WTC11 (cell line): Measurements from ENCODE around the gene ABCC11. TPM values are rescaled to one million over a fixed set of nuclear protein-coding genes. Genes with fewer than 3 reads are reported as not detected.

Source experiments
- ATAC-seq: fragments of 200-7000 bp; cut with Tn5 transposase; 2 replicates; pipeline ENCODE4 v1.10.0; 2021; ENCODE audit warnings: mild to moderate bottlenecking, moderate library complexity
- CTCF ChIA-PET: fragments of 300-600 bp; sonication (Branson Sonifier 250); formaldehyde crosslinking; loops from one replicate; lab custom pipeline; 2021; ENCODE audit warnings: antibody characterized with exemption; lab: Charles Lee
- POLR2A ChIA-PET: fragments of 350-600 bp; sonication (Branson Sonifier 250); formaldehyde crosslinking; loops from one replicate; lab custom pipeline; 2021; ENCODE audit warnings: antibody characterized with exemption; lab: Charles Lee
- DNase-seq: peaks from one replicate; pipeline ENCODE4 v3.0.0; 2021; ENCODE audit warnings: low spot score
- H3K27ac Mint-ChIP-seq: 2 replicates; pipeline ENCODE4 v1.8.0; 2021; ENCODE audit warnings: mixed read lengths
- H3K27me3 Mint-ChIP-seq: 2 replicates; pipeline ENCODE4 v1.8.0; 2021; ENCODE audit warnings: low read depth, mild to moderate bottlenecking, moderate library complexity, mixed read lengths
- H3K36me3 Mint-ChIP-seq: 2 replicates; pipeline ENCODE4 v1.8.0; 2021; ENCODE audit warnings: mixed read lengths
- H3K4me1 Mint-ChIP-seq: 2 replicates; pipeline ENCODE4 v1.8.0; 2022; ENCODE audit warnings: mixed read lengths
- H3K4me3 Mint-ChIP-seq: 2 replicates; pipeline ENCODE4 v1.8.0; 2021; ENCODE audit warnings: mild to moderate bottlenecking, moderate library complexity, mixed read lengths
- H3K9me3 Mint-ChIP-seq: 2 replicates; pipeline ENCODE4 v1.8.0; 2021; ENCODE audit warnings: mixed read lengths
- ELF4 ChIP-seq: sonication (generic); formaldehyde crosslinking; IDR thresholded peaks from 2 replicates; pipeline ENCODE4 v1.8.1; 2022; ENCODE audit warnings: low read depth, mild to moderate bottlenecking, moderate library complexity, missing genetic modification reagents
- ERG ChIP-seq: fragments of 250-450 bp; sonication (Bioruptor Pico); IDR thresholded peaks from 2 replicates; pipeline ENCODE4 v1.8.0; 2021; ENCODE audit warnings: mild to moderate bottlenecking
- ETV6 ChIP-seq: sonication (generic); formaldehyde crosslinking; IDR thresholded peaks from 2 replicates; pipeline ENCODE4 v1.8.1; 2022; ENCODE audit warnings: mild to moderate bottlenecking, missing genetic modification reagents
- GRHL2 ChIP-seq: fragments of 250-450 bp; sonication (Bioruptor Pico); IDR thresholded peaks from 2 replicates; pipeline ENCODE4 v1.8.0; 2022; ENCODE audit warnings: mild to moderate bottlenecking, moderate library complexity; ENCODE audit not compliant: insufficient replicate concordance, severe bottlenecking
- GTF2I ChIP-seq: fragments of 250-450 bp; sonication (Bioruptor Pico); conservative IDR thresholded peaks from 2 replicates; pipeline ENCODE4 v1.4.0; 2021; ENCODE audit warnings: mild to moderate bottlenecking
- IRF1 ChIP-seq: sonication (generic); formaldehyde crosslinking; IDR thresholded peaks from 2 replicates; pipeline ENCODE4 v1.8.0; 2023; ENCODE audit warnings: missing genetic modification reagents
- IRF2 ChIP-seq: sonication (generic); formaldehyde crosslinking; IDR thresholded peaks from 2 replicates; pipeline ENCODE4 v1.8.0; 2022; ENCODE audit warnings: low read depth, missing genetic modification reagents, borderline replicate concordance
- JAZF1 ChIP-seq: fragments of 250-450 bp; sonication (Bioruptor Pico); IDR thresholded peaks from 2 replicates; pipeline ENCODE4 v1.9.0; 2021; ENCODE audit warnings: moderate library complexity, mild to moderate bottlenecking, inconsistent platforms
- JUN ChIP-seq: sonication (generic); formaldehyde crosslinking; IDR thresholded peaks from 2 replicates; pipeline ENCODE4 v1.8.0; 2023; ENCODE audit warnings: mild to moderate bottlenecking, missing genetic modification reagents
- MXD4 ChIP-seq: fragments of 250-450 bp; sonication (Bioruptor Pico); IDR thresholded peaks from 2 replicates; pipeline ENCODE4 v1.8.0; 2021; ENCODE audit warnings: mild to moderate bottlenecking, moderate library complexity, borderline replicate concordance
- PRDM15 ChIP-seq: sonication (generic); formaldehyde crosslinking; IDR thresholded peaks from 2 replicates; pipeline ENCODE4 v1.8.0; 2022; ENCODE audit warnings: missing genetic modification reagents
- SMAD4 ChIP-seq: sonication (generic); formaldehyde crosslinking; IDR thresholded peaks from 2 replicates; pipeline ENCODE4 v1.8.0; 2022; ENCODE audit warnings: mild to moderate bottlenecking, missing genetic modification reagents
- SP1 ChIP-seq: sonication (generic); formaldehyde crosslinking; conservative IDR thresholded peaks from 2 replicates; pipeline ENCODE4 v1.8.1; 2022; ENCODE audit warnings: missing genetic modification reagents
- USF1 ChIP-seq: sonication (generic); formaldehyde crosslinking; IDR thresholded peaks from 2 replicates; pipeline ENCODE4 v1.8.0; 2022; ENCODE audit warnings: mild to moderate bottlenecking, missing genetic modification reagents
- ZNF121 ChIP-seq: sonication (generic); formaldehyde crosslinking; IDR thresholded peaks from 2 replicates; pipeline ENCODE4 v1.8.0; 2023; ENCODE audit warnings: missing genetic modification reagents
- total RNA-seq: library from RNA; stranded (reverse); gene quantifications from 3 replicates; pipeline ENCODE4 v1.2.3, GENCODE V29; 2021
- TF ChIP-seq, protein P1 (sequence below): sonication (generic); formaldehyde crosslinking; IDR thresholded peaks from 2 replicates; pipeline ENCODE4 v1.8.1; 2023; ENCODE audit warnings: mild to moderate bottlenecking, missing genetic modification reagents
- TF ChIP-seq, protein P2 (sequence below): sonication (generic); formaldehyde crosslinking; IDR thresholded peaks from 2 replicates; pipeline ENCODE4 v1.8.1; 2022; ENCODE audit warnings: mild to moderate bottlenecking, missing genetic modification reagents, moderate library complexity, borderline replicate concordance
- TF ChIP-seq, protein P3 (sequence below): sonication (generic); formaldehyde crosslinking; IDR thresholded peaks from 2 replicates; pipeline ENCODE4 v1.8.0; 2023; ENCODE audit warnings: missing genetic modification reagents, mild to moderate bottlenecking, borderline replicate concordance
- TF ChIP-seq, protein P4 (sequence below): fragments of 250-450 bp; sonication (Bioruptor Pico); IDR thresholded peaks from 2 replicates; pipeline ENCODE4 v1.9.0; 2021; ENCODE audit warnings: mild to moderate bottlenecking
- TF ChIP-seq, protein P5 (sequence below): sonication (generic); formaldehyde crosslinking; IDR thresholded peaks from 2 replicates; pipeline ENCODE4 v1.8.1; 2022; ENCODE audit warnings: missing genetic modification reagents, borderline replicate concordance

ABCC11 gene
- total RNA-seq, 1 experiment from 2014 or later: not detected

DNA sequence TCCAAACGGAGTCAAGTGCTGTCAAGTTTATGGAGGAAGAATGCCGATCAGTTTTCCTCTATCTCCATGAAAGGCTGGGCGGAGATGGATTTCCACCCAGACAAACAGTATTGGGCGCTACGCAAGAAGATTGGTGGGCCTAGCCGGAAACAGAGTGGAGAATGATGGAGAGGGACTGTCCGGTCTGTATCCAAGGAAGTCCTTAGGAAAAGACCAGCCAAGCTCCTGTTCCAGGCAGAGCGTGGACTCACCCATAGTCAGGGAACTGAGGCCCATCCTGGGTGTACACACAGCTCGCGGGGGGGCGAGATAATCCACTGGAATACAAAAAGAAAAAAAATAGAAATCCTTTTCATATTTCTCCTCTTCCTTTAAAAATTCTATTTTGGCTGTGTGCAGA lies 90.0 kb downstream of the ABCC11 start:
- Mint-ChIP-seq H3K4me3 (no peak overlapping the region), H3K4me1 (peaks cover 14% of the 10 kb centered on the region), H3K36me3 (no peaks in the 10 kb centered on the region), H3K27me3 (peaks cover 17% of the 10 kb centered on the region), H3K27ac (no peak overlapping the region), H3K9me3 (no peaks in the 10 kb centered on the region)
- ATAC-seq (no peak), DNase-seq (no peak)
- TF ChIP-seq, protein P1, sequence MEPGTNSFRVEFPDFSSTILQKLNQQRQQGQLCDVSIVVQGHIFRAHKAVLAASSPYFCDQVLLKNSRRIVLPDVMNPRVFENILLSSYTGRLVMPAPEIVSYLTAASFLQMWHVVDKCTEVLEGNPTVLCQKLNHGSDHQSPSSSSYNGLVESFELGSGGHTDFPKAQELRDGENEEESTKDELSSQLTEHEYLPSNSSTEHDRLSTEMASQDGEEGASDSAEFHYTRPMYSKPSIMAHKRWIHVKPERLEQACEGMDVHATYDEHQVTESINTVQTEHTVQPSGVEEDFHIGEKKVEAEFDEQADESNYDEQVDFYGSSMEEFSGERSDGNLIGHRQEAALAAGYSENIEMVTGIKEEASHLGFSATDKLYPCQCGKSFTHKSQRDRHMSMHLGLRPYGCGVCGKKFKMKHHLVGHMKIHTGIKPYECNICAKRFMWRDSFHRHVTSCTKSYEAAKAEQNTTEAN (CRISPR knock-in tag): no peak
- no peak for TF ChIP-seq MXD4 (CRISPR knock-in tag)
- no peak for TF ChIP-seq IRF1 (CRISPR knock-in tag)
- TF ChIP-seq ELF4 (CRISPR knock-in tag): no peak
- no peak for TF ChIP-seq JUN (CRISPR knock-in tag)
- TF ChIP-seq IRF2 (CRISPR knock-in tag): no peak
- TF ChIP-seq SP1 (CRISPR knock-in tag): no peak
- TF ChIP-seq SMAD4 (CRISPR knock-in tag): no peak
- no peak for TF ChIP-seq ETV6
- TF ChIP-seq GRHL2 (CRISPR knock-in tag): no peak
- TF ChIP-seq, protein P2, sequence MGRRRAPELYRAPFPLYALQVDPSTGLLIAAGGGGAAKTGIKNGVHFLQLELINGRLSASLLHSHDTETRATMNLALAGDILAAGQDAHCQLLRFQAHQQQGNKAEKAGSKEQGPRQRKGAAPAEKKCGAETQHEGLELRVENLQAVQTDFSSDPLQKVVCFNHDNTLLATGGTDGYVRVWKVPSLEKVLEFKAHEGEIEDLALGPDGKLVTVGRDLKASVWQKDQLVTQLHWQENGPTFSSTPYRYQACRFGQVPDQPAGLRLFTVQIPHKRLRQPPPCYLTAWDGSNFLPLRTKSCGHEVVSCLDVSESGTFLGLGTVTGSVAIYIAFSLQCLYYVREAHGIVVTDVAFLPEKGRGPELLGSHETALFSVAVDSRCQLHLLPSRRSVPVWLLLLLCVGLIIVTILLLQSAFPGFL: no peak
- TF ChIP-seq USF1 (CRISPR knock-in tag): no peak
- TF ChIP-seq, protein P3, sequence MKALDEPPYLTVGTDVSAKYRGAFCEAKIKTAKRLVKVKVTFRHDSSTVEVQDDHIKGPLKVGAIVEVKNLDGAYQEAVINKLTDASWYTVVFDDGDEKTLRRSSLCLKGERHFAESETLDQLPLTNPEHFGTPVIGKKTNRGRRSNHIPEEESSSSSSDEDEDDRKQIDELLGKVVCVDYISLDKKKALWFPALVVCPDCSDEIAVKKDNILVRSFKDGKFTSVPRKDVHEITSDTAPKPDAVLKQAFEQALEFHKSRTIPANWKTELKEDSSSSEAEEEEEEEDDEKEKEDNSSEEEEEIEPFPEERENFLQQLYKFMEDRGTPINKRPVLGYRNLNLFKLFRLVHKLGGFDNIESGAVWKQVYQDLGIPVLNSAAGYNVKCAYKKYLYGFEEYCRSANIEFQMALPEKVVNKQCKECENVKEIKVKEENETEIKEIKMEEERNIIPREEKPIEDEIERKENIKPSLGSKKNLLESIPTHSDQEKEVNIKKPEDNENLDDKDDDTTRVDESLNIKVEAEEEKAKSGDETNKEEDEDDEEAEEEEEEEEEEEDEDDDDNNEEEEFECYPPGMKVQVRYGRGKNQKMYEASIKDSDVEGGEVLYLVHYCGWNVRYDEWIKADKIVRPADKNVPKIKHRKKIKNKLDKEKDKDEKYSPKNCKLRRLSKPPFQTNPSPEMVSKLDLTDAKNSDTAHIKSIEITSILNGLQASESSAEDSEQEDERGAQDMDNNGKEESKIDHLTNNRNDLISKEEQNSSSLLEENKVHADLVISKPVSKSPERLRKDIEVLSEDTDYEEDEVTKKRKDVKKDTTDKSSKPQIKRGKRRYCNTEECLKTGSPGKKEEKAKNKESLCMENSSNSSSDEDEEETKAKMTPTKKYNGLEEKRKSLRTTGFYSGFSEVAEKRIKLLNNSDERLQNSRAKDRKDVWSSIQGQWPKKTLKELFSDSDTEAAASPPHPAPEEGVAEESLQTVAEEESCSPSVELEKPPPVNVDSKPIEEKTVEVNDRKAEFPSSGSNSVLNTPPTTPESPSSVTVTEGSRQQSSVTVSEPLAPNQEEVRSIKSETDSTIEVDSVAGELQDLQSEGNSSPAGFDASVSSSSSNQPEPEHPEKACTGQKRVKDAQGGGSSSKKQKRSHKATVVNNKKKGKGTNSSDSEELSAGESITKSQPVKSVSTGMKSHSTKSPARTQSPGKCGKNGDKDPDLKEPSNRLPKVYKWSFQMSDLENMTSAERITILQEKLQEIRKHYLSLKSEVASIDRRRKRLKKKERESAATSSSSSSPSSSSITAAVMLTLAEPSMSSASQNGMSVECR (CRISPR knock-in tag): no peak
- TF ChIP-seq, protein P4, sequence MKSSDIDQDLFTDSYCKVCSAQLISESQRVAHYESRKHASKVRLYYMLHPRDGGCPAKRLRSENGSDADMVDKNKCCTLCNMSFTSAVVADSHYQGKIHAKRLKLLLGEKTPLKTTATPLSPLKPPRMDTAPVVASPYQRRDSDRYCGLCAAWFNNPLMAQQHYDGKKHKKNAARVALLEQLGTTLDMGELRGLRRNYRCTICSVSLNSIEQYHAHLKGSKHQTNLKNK (CRISPR knock-in tag): no peak
- ChIA-PET POLR2A (no interaction called here), CTCF (interaction anchor here (0.5 to 2.7 kb wide), 8 partner anchors 8 to 1043 kb away, joined by 3 to 8 read pairs (median 3); no protein-coding TSS in a partner anchor)

DNA sequence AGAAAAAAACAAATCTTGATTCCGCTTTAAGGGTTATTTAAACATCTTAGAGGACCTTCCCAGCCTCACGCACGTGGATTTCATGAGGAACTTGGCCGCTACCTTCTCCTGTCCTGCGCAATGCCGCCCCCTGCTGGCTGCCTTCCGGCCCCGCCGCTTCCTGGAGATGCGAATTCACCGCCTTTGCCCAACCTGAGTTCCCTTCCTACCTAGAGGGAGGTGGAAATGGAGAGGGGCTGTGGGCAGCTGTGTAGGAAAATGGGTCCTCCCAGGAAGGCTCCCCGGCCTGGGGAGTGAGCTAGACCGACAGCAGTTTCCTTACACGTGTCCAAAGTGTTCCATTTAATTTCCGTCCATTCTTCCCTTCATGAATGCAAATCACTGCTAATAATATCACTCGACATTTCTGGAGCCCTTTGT lies 90.5 kb downstream of the ABCC11 start:
- CTCF ChIA-PET: interaction anchor here (0.5 to 2.7 kb wide), 8 partner anchors 8 to 1043 kb away, joined by 3 to 8 read pairs (median 3); no protein-coding TSS in a partner anchor
- POLR2A ChIA-PET: no interaction called here
- TF ChIP-seq, protein P5, sequence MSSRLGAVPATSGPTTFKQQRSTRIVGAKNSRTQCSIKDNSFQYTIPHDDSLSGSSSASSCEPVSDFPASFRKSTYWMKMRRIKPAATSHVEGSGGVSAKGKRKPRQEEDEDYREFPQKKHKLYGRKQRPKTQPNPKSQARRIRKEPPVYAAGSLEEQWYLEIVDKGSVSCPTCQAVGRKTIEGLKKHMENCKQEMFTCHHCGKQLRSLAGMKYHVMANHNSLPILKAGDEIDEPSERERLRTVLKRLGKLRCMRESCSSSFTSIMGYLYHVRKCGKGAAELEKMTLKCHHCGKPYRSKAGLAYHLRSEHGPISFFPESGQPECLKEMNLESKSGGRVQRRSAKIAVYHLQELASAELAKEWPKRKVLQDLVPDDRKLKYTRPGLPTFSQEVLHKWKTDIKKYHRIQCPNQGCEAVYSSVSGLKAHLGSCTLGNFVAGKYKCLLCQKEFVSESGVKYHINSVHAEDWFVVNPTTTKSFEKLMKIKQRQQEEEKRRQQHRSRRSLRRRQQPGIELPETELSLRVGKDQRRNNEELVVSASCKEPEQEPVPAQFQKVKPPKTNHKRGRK (CRISPR knock-in tag): no peak
- TF ChIP-seq ZNF121 (no peak), GTF2I (CRISPR knock-in tag) (no peak), PRDM15 (no peak), JAZF1 (CRISPR knock-in tag) (no peak), ERG (CRISPR knock-in tag) (no peak)

More for the DNA sequence above, 90.5 kb downstream of the ABCC11 start:
- no peaks in the 10 kb centered on the region for H3K9me3 Mint-ChIP-seq
- peak; percentile 88 for ATAC-seq
- H3K36me3 Mint-ChIP-seq: no peaks in the 10 kb centered on the region
- no peak overlapping the region for H3K27ac Mint-ChIP-seq
- peaks cover 17% of the 10 kb centered on the region for H3K27me3 Mint-ChIP-seq
- no peak overlapping the region for H3K4me3 Mint-ChIP-seq
- peak; percentile 91 for DNase-seq
- peaks cover 10% of the 10 kb centered on the region for H3K4me1 Mint-ChIP-seq
